ENCODE results near the gene HMX2.

HMX2 gene, protein sequence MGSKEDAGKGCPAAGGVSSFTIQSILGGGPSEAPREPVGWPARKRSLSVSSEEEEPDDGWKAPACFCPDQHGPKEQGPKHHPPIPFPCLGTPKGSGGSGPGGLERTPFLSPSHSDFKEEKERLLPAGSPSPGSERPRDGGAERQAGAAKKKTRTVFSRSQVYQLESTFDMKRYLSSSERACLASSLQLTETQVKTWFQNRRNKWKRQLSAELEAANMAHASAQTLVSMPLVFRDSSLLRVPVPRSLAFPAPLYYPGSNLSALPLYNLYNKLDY

DNA sequence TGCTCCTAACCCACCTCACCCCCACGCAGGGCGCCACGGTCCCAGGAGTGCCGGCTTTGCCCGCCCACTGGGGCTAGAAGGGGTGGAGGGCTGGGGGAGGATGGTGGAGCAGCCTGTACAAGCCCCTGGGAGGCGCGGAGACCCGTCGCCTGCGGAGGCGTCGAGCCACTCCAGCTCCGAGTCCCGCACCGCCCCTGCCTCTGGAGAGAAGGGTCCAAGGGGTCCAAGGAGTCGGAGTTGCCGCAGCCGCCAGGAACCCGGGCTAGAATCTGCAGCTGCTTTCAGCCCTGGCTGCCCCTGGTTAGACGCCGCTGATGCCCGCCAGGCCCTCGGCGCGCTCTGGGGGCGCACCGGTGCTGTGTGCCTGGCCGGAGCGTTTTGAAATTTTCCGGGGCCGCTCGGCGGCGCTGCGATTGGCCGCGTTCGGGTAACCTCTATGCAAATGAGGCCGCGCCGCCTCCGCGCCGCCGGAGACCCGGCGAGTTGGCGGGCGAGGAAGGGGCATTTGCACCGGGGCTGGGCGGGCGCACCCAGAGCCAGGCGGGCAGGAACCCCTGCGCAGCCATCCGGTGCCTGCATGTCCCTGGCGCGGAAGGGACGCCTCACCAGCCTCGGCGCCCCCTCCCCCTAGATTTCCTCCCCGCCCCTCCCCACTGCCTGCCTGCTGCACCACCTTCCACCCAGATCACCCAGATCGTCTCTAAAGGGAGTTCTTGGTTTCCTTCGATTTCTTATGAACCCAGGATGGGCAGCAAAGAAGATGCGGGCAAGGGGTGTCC is at the start of gene HMX2:
TSS of gene HMX2 (plus strand) at position 502 of the 779 bp plus-strand sequence. CDS start at position 745, 243 bp downstream.
- DNase-seq (ENCODE audit: low read depth), result no peak

DNA sequence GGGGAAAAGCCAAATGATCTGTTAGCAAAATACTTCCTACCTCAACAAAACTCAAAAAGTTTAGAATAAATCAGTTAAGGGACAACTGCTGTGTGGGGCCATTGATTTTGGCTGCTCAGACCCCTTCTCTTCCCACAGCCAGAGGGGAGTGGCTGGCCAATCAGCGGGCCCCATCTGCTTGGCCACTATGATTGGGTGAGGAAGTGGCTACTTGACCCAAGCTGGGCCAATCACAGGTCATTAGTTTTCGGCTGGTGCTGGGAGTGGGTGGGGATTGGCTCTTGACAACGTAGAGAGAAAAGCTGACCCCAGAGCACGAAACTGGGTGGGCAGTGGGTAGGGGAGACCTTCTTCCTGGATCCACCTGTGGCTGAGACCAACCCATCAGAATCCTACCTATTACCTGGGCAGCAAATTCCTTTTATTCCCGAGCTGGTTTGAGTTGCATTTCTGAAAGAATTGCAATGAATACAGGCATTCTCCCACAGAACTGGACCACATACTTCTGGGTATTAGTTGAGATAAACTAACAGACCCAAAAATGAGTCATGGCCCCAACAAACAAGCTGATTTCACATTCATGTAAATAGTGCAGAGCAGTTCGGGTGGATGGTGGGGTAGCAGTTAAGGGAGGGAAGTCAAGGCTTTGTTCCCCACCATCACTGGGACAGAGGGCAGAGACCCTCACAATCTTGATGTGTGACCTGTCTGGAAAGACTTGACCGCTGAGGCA is 47.7 kb upstream of the HMX2 start:
- no peak for DNase-seq (ENCODE audit: low read depth)

DNA sequence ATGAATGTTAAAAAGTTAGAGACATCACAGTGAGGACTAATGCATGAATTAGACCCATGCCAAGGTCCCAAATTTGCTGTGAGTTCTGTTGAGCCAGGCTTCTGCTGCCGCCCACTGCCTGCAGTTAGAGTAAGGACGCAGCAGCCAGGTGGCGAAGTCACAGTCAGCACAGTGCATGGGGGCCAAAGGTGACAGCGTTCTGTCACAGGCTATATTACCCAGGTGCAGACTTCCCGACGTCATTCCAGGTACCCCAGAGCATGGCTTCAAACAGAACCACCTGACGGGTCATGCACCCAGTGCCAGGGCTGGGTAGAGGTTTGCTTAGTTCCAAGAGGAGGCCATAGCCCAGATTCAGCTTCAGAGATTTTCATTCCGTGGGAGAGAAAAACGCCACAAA is 46.1 kb upstream of the HMX2 start:
- no peak for DNase-seq (ENCODE audit: low read depth)

DNA sequence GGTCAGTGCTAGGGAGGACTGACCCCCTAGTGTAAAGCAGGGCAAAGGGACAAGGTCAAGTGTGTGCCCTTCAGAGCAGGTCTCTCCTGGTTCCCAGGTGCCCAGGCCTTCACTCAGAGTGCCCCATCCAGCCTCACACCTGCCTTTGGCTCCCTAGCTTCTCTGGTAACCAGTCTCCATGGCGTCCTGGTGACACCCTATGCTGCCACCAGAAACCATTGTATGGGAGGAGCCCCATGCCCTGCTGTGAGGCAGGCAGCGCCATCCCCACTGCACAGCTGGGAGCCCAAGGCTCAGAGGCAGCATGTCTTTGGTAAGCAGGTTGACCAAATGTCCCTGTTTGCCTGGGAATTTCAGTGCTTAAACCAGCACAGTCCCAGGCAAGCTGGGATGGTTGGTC is 45.3 kb upstream of the HMX2 start:
- DNase-seq (ENCODE audit: low read depth), result no peak

DNA sequence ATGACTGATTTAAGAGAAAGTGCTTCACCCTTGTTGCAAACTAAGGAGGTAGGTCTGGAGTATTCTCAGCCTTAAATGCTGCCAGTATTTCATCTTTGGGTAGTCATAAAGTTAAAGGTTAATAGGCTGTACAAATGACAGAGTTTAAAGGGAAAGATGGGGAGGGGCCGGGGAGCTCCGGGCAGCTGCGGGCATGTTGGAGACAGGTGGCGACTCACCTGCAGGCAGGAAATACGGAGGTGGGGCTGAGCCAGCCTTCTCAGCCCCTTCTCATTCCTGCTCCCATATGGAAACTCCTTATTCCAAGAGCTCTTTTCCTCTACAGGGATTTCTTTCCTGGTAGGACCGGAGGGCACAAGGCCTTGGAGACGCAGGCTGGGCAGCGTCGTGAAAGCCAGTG is 44.0 kb upstream of the HMX2 start:
- DNase-seq (ENCODE audit: low read depth), result no peak

DNA sequence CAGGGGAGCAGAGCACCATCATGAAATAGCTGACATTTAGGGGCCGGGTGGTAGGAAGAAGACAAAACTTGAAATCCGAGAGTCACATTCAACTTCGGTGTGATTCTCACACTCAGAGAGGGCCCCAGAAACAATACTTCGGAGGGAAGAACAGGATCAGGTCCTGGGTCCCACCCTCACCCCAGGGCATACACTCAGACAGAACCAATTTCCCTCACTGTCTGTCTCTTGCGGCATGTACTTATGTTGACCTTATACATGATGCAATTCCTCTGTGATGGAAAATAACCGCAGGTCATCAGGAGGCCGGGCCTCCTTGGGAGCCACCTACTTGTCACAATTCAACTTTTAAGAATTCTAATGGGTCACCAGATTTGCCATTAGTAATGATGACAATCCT is 38.5 kb upstream of the HMX2 start:
- no peak for DNase-seq (ENCODE audit: low read depth)

DNA sequence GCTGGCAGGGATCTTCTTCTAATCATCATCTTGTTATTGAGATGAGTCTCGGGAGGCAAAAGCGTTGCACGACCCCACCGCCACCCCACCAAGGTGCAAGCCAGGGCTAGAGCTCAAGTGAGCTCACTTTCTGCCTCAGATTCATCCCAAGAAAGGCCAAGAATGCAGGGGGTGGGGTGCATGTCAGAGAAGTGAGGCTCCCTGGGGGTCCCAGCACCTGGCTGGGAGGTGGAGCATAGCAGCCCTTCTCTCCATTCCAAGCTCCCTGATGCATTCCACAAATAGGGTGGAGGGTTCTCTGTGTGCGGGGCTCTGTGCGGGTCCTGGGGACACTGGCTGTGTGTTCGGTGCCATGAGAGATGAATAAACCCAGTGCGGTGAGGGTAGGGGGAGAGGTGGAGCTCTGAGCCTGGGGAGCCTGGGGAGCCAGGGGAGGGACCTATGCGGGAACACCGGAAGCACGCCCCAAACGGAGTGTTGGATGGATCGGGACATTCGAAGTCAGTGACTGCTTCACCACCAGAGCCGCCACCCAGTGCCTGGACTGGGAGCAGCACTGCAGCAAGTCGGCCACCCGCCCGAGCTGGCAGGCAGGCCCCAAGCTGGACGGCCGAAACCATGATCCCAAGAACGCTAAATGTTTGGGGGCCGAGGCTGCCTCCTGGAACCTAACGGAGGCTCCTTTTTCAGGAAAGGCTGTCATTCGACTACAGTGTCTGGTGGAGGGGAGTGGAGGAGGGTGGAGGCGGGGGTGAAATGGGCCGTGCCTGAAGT is 30.1 kb upstream of the HMX2 start:
- no peak for DNase-seq (ENCODE audit: low read depth)

DNA sequence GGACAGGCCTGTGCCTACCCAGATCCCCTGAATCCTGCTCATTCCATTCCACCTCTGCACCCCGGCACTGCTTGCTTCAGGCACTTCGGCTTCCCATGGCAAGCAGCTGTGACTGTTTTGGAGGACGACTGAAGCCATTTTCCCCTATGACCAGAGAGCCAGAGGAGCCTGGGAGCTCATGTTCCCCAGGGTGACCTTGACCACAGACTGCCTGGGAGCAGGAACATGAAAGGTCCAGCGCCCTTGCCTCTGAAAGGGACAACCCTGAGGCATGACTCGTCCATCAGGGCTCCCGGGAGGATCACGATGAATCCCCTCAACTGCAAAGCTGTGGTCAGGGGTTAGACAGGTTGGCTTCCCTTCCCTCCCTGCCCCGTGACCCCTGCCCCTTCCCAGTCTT is 28.9 kb upstream of the HMX2 start:
- DNase-seq (ENCODE audit: low read depth), result no peak

DNA sequence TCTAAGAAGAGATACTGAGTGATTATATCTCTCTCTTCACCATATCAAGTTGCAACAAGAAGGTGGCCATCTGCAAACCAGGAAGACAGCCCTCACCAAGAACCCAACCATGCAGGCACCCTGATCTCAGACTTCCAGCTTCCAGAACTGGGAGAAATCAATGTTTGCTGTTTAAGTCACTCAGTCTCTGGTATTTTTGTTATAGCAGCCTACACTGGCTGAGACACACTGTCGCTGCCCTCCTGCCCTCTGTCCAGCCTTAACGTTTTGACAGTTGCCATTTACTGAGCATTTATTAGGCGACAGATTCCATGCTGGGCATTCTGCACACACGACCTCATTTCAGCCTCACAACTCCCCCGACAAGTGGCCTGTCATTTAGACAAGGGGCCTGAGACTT is 21.7 kb upstream of the HMX2 start:
- no peak for DNase-seq (ENCODE audit: low read depth)

DNA sequence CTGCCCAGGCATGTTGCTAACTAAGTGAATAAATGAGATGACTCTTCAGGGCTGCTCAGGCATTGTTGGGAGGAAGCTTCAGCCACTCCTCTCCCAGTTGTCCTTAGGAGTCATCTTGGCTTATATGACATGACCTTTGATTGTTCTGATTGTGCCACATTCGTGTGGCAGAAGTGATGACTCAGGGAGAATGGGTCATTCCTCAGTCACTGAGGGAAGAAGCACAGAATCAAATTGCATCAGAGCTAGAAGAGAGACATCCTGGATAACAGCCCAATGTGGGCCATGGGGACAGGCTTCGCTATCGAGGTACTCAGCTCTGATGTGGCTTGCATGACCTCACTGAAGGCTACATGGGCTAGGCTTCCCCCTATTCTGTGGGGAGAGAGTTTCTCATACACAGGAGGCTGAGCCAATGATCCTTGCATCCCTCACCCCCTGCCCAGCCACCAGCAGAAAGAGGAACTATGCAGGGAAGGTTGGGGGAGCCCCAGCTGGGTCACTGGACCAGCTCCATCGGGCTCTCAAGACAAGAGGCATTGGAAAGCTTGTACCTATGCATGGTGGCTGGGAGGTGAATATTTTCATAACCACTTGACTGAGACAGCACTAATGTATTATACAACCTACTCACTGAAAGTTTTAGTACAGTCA is 18.2 kb upstream of the HMX2 start:
- no peak for DNase-seq (ENCODE audit: low read depth)

DNA sequence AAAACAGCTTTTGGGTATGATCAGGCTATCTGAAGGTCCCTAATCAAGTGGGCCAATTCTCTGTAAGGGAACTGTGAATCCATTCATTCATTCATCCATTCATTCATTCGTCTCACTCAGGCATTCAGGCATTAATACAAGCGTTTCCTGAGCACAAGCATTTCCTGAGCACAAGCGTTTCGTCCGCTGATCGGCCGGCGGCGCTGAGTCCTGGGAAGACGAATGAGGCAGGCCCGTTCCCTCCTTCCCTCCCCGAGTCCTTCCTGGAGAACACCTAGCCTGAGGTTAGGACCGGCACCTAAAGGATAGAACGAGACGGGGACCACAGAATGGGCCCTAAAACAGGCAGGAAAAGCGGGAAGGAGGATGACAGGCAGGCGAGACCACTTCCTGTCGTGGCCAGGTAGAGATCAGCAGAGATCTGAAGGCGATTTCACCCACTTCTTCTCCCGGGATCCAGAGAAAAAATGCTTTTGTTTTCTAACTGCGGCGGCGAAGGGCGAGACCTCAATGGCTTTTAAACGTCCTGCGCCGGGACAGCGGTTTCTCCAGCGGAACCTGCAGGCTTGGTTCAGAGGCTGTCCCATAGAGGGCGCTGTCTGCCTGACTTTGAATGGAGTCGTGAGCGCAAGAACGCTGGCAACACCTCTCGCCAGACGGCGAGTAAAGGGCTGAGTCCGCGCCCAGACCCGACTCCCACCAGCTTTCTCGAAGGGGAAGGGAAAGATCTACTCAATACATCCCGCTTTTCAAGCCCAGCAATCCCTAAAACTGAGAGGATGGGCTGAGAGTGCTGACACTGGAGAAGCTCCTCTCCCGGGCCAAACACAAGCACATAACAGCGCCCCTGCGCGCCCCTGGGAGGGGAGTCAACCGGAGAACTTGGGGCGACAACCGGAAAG is 15.1 kb upstream of the HMX2 start:
- DNase-seq (ENCODE audit: low read depth), result no peak

DNA sequence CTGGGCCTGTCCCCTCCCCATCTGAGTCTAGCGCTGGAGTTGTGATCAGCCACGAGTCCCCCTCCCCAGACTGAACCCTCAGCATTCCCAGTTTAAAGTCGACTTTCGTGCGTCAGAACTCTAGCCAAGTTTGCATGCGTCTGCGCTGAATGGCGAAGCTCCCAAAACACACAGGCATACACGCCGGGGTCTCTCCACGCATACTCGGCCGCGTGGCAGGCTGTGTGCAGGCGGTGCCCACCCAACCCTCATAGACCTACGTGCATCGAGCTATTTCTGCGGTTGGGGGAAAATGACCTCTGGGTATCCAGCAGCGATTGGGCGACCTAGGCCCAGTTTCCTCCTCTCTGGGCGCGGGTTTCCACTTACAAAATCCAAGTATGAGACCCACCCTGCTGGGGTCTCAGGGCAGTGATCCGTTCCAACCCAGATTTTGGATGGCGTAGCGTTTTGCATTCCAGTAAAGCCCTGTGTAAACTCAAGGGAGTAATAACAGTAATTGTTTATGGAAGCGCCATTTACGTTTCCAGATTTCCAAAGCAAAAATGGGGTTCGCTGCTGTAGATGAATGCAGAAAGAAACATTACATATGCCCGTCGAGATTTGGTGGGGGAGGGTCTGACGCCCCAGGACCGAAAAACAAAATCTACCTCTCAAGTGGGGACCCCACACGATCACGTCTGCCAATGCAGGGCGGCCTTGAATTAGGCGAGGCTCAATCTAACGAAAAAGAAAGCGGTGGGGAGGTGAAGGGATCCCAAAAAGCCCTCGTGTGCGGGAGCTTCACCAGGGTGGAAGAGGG is 14.2 kb upstream of the HMX2 start:
- no peak for DNase-seq (ENCODE audit: low read depth)

DNA sequence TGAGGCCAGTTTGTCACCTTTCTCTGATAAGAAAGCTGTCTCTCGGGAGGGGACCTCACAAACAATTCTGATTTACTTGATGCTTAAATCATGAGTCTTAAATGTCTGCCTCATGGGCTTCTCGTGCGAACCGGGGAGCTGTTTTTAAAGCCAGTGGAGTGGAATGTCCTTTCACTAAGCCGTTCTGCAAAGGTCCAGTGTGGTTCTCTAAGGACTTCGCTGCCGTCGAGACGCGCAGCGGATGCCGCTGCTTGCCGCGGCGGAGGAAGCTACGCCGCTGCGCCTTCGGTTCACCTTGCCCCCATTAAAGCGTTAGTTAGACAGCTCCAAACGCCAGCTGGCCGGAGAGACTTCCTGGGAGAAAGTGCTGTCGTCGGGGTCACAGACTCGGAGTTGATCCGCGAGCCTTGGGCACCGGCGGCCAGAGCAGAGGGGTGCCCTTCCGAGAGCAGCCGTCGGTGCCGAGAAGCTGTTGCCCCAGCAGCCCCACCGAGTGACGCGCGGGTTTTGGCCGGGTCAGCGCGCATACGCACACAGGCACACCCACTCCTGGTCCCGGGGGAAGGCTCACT is 13.5 kb upstream of the HMX2 start:
- no peak for DNase-seq (ENCODE audit: low read depth)

DNA sequence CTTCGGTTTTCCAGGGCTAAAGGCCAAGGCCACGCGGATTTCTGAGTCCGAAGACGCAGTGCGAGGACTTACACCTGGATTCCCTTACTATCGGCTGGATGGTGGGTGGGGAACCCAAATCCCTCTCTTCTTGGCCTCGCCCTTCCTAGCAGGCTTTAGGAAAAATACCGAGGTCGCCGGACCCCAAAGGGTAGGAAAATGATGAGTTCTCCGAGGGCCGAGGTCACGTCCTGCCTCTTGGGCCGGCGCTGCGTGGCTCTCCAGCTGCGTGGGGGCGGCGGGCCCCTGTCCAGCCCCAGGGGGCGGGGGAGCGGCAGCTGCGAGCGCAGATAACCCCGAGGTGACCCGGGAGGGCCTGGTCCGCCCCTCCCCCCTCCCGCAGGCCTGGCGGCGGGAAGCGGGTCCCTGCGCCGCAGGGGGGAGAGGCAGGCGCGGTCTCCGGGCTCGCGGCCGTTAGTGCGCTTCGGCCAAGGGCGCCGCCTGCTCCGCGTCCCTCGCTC is 13.0 kb upstream of the HMX2 start:
- no peak for DNase-seq (ENCODE audit: low read depth)

DNA sequence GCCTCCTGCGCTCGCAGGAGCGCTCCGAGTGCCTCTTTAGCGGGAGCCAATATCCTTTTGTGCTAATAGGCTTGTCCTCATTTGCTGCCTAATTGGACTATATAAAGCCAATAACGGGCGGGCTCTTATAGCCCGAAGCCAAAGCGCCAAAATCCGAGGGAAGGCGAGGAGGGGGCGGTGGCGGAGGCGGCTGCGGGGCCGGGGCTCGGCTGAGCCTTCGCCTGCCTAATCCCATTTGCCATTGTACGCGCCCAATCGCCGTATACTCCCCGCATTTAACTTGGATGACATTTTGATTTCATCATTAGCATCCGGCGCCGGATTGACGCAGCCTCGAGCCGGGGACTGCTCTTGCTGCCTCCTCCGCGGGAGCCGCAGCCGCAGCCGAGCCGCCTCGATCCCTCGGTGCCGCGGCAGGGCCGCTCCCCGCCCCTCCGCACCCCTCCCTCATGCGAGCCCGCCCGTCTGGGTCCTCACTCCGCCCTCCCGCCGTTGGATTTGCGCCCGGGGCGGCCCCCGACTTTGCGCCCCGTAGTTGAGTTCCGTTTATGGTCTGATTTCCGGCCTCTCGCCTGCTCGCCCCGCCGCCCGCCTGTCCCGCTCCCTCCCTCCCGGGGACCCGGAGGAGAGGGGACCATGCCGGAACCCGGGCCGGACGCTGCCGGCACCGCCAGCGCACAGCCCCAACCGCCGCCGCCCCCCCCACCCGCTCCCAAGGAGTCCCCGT is 12.4 kb upstream of the HMX2 start, which contains the start of gene HMX3:
TSS of gene HMX3 (plus strand) at position 556 of the 727 bp plus-strand sequence. CDS start at position 637, 81 bp downstream.
- DNase-seq (ENCODE audit: low read depth), result no peak

DNA sequence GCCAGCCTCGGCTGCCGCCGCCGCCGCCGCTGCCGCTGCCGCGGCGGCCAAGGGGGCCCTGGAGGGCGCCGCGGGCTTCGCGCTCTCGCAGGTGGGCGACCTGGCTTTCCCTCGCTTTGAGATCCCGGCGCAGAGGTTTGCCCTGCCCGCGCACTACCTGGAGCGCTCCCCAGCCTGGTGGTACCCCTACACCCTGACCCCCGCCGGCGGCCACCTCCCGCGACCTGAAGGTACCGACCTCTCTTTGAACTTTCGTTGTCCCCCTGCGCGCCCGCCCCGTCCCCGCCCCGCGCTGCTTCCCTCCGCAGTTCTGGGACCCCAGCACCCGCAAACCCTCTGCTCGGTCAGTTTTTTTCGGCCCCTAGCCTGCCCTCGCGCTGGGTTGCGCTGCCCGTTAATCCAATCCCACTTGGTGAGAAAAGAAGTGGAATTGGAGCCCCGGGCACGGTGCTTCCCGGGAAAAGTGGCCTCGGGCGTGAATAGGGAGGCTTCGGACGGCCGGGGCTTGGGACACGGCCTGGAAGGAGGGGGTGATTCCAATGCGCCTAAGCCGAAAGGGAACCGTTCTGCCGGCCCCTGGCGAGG is 11.6 kb upstream of the HMX2 start:
- no peak for DNase-seq (ENCODE audit: low read depth)

DNA sequence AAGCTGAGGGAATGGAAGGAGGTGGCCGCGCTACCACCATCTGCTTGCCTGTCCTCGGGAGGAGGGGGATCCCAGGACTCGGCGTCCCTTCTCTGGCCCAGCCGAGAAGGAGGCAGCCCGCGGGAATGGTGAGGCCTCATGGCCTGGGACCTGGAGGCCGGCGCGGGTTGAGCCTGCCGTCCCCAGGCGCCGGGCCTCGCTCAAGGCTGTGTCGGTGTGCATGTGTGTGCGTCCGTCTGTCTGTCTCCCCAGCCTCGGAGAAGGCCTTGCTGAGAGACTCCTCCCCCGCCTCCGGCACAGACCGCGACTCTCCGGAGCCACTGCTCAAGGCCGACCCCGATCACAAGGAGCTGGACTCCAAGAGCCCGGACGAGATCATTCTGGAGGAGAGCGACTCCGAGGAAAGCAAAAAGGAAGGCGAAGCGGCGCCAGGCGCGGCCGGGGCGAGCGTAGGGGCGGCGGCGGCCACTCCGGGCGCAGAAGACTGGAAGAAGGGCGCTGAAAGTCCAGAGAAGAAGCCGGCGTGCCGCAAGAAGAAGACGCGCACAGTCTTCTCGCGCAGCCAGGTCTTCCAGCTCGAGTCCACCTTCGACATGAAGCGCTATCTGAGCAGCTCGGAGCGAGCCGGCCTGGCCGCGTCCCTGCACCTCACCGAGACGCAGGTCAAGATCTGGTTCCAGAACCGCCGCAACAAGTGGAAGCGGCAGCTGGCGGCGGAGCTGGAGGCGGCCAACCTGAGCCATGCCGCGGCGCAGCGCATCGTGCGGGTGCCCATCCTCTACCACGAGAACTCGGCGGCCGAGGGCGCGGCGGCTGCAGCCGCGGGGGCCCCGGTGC is 10.9 kb upstream of the HMX2 start:
- DNase-seq (ENCODE audit: low read depth), result no peak

Data from CMK (cell line).